ENCODE results near the gene THPO.

The THPO gene

DNA sequence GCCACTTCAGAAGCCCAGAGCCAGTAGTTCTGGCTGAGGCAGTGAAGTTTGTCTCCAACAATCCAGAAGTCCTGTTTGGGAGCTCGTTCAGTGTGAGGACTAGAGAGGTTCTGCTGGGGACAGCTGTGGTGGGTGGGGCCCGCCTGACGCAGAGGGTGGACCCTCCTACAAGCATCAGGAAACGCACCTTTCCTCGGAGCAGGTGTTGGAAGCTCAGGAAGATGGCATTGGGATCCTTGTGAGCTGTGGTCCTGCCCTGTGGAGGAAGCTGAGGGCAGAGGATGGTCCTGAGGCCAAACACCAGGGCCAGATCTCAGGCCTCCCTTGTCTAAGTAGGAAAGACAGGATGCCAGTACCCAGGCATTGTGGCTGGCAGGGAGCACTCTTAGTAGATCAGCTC is 5.1 kb downstream of the THPO start:
- no peak for TF ChIP-seq TAF1 (IDR thresholded peaks at IDR 0.05; ENCODE audit: low read depth)
- no peak for TF ChIP-seq TCF12 (IDR thresholded peaks at IDR 0.05; ENCODE audit: low read depth)
- TF ChIP-seq CREB1 (IDR thresholded peaks at IDR 0.05; ENCODE audit: low read depth), result no peak
- TF ChIP-seq TEAD4 (IDR thresholded peaks at IDR 0.05), result no peak
- no peak for TF ChIP-seq ZBTB7A (IDR thresholded peaks at IDR 0.05; ENCODE audit: low read depth)
- TF ChIP-seq CEBPB (IDR thresholded peaks at IDR 0.05), result no peak
- TF ChIP-seq FOXM1 (IDR thresholded peaks at IDR 0.05; ENCODE audit: borderline replicate concordance, low read depth), result no peak
- no peak for TF ChIP-seq EP300 (IDR thresholded peaks at IDR 0.05; ENCODE audit: borderline replicate concordance)
- no peak for TF ChIP-seq NFIC (IDR thresholded peaks at IDR 0.05)
- no peak for TF ChIP-seq EGR1 (IDR thresholded peaks at IDR 0.05)
- TF ChIP-seq YY1 (IDR thresholded peaks at IDR 0.05; ENCODE audit: low read depth), result no peak

GRCh38 chr3:184372296-184372821 is 5.6 kb downstream of the THPO start:
- TF ChIP-seq TEAD4 (IDR thresholded peaks at IDR 0.05), result no peak

GRCh38 chr3:184371570-184372018 is 6.4 kb downstream of the THPO start:
- TF ChIP-seq MAX (IDR thresholded peaks at IDR 0.05) (peak; percentile 55), TCF12 (IDR thresholded peaks at IDR 0.05; ENCODE audit: low read depth) (peak; percentile 71), RAD21 (IDR thresholded peaks at IDR 0.05; ENCODE audit: low read depth) (peak; percentile 100), FOXM1 (IDR thresholded peaks at IDR 0.05; ENCODE audit: borderline replicate concordance, low read depth) (0 out of 2 replicates have a peak, but pooled peaks have one; percentile 4)
- TF ChIP-seq, protein P1, sequence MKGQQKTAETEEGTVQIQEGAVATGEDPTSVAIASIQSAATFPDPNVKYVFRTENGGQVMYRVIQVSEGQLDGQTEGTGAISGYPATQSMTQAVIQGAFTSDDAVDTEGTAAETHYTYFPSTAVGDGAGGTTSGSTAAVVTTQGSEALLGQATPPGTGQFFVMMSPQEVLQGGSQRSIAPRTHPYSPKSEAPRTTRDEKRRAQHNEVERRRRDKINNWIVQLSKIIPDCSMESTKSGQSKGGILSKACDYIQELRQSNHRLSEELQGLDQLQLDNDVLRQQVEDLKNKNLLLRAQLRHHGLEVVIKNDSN (IDR thresholded peaks at IDR 0.05), result no peak

DNA sequence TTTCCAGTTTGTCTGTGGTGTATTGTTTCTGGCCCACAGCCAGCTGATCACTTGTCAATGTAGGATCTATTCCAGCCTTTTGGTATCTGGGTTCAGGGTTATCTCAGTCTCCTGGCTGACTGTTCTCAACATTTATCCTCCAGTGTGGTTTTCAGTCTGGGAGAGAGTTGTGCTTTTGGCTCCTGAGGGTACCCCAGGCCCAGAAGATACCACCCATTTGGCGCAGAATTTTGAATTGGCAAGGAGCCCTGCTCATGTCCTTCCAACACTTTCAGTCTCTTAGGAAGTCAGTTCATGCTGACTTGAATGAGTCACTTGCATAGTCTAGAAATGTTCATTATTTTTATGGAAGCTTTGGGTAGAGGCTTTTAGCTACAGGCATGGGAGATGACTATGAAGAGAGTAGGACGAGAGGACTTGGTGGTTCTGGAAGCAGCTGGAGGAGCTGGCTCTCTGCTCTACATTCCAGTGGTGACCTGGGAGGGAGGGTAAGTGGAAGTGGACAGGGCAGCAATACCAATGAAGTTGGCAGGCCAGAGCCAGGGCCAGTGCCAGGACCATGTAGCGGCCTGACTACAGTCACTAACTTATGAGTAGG is 9.3 kb downstream of the THPO start:
- peak; percentile 34; the same call in 1 of the 2 replicates for TF ChIP-seq NFIC (IDR thresholded peaks at IDR 0.05)
- TF ChIP-seq FOXM1 (IDR thresholded peaks at IDR 0.05; ENCODE audit: borderline replicate concordance, low read depth), result no peak
- no peak for TF ChIP-seq ZBTB7A (IDR thresholded peaks at IDR 0.05; ENCODE audit: low read depth)
- TF ChIP-seq TEAD4 (IDR thresholded peaks at IDR 0.05), result no peak
- no peak for TF ChIP-seq TAF1 (IDR thresholded peaks at IDR 0.05; ENCODE audit: low read depth)

- TF ChIP-seq NFIC (IDR thresholded peaks at IDR 0.05) (no peak), YY1 (IDR thresholded peaks at IDR 0.05; ENCODE audit: low read depth) (no peak), RAD21 (IDR thresholded peaks at IDR 0.05; ENCODE audit: low read depth) (no peak), FOXM1 (IDR thresholded peaks at IDR 0.05; ENCODE audit: borderline replicate concordance, low read depth) (no peak), CEBPB (IDR thresholded peaks at IDR 0.05) (no peak), TCF12 (IDR thresholded peaks at IDR 0.05; ENCODE audit: low read depth) (no peak), EP300 (IDR thresholded peaks at IDR 0.05; ENCODE audit: borderline replicate concordance) (no peak), REST (IDR thresholded peaks at IDR 0.05; ENCODE audit: low read depth) (no peak)
- TF ChIP-seq, protein P1 (IDR thresholded peaks at IDR 0.05), result no peak
Measured at GRCh38 chr3:184368116-184368515, 9.9 kb downstream of the THPO start.

GRCh38 chr3:184366619-184367289 is 11.3 kb downstream of the THPO start:
- TF ChIP-seq EP300 (IDR thresholded peaks at IDR 0.05; ENCODE audit: borderline replicate concordance), result no peak
- TF ChIP-seq YY1 (IDR thresholded peaks at IDR 0.05; ENCODE audit: low read depth), result no peak
- no peak for TF ChIP-seq RAD21 (IDR thresholded peaks at IDR 0.05; ENCODE audit: low read depth)
- TF ChIP-seq TAF1 (IDR thresholded peaks at IDR 0.05; ENCODE audit: low read depth), result no peak
- TF ChIP-seq MAX (IDR thresholded peaks at IDR 0.05), result no peak

DNA sequence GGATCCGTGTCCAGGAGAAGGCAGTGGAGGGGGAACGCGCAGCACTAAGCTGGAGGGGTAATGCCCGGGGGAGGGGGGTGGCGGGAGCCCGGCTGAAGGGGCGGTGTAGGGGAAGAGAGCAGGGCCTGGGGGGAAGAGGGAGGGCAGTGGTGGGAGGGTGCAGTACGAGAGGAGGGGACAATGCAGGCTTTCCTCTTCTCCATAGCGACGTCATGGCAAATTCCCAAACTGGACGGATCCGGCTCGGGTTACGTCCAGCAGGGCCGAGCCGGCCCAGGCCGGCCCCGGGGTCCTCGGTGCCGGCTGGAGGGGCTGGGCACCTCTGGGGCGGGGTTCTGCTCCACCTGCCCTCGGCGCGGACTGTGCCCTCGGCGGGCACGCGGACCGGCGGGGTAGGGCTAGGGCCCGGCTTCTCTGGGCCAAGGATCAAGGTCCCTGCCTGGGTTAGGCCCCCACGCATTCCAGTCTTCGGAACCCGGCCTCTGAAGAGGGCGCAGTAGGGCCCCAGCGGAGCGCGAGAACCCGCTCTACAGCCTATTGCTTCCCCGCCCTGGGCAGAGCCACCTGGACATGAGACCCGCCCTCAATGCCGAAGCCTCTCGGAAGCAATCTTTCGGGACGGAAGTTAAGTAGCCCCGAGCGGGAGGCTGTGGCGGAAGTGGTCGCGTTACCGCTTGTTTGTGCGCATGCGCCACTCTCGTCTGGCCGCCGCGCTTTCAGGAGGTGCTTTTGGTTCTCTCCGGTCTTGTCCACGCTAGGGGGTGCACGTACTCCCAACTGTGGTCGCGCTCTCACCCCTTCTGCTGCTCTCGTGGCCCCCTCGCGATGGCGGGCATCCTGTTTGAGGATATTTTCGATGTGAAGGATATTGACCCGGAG is 15.1 kb downstream of the THPO start:
- TF ChIP-seq CEBPB (IDR thresholded peaks at IDR 0.05), result peak; percentile 42; the same call in 1 of the 2 replicates
- peak; percentile 87 for TF ChIP-seq TAF1 (IDR thresholded peaks at IDR 0.05; ENCODE audit: low read depth)
- TF ChIP-seq YY1 (IDR thresholded peaks at IDR 0.05; ENCODE audit: low read depth), result no peak; the same call in 1 of the 2 replicates
- peak; percentile 75 for TF ChIP-seq MAX (IDR thresholded peaks at IDR 0.05)
- TF ChIP-seq TCF12 (IDR thresholded peaks at IDR 0.05; ENCODE audit: low read depth), result peak; percentile 84; the same call in 1 of the 2 replicates
- 0 out of 2 replicates have a peak, but pooled peaks have one; percentile 52 for TF ChIP-seq FOXM1 (IDR thresholded peaks at IDR 0.05; ENCODE audit: borderline replicate concordance, low read depth)
- TF ChIP-seq REST (IDR thresholded peaks at IDR 0.05; ENCODE audit: low read depth), result no peak
- TF ChIP-seq TEAD4 (IDR thresholded peaks at IDR 0.05), result peak; percentile 70
- peak; percentile 88; the same call in 1 of the 2 replicates for TF ChIP-seq ZBTB7A (IDR thresholded peaks at IDR 0.05; ENCODE audit: low read depth)
- peak; percentile 35; the same call in 1 of the 2 replicates for TF ChIP-seq EGR1 (IDR thresholded peaks at IDR 0.05)
- peak; percentile 57; the same call in 1 of the 2 replicates for TF ChIP-seq CREB1 (IDR thresholded peaks at IDR 0.05; ENCODE audit: low read depth)
- TF ChIP-seq EP300 (IDR thresholded peaks at IDR 0.05; ENCODE audit: borderline replicate concordance), result 0 out of 2 replicates have a peak, but pooled peaks have one; percentile 15
- TF ChIP-seq NFIC (IDR thresholded peaks at IDR 0.05), result peak; percentile 44; the same call in 1 of the 2 replicates
- 0 out of 2 replicates have a peak, but pooled peaks have one; percentile 23 for TF ChIP-seq RAD21 (IDR thresholded peaks at IDR 0.05; ENCODE audit: low read depth)
- TF ChIP-seq, protein P1 (IDR thresholded peaks at IDR 0.05), result peak; percentile 23; the same call in 1 of the 2 replicates
